ENCODE data around the gene PSMB7.

The PSMB7 gene
- total RNA-seq, result 39.1 to 61.8 reads per million in 2 donors

- peak; percentile 97 for DNase-seq
Measured at GRCh38 chr9:124415102-124415851, at the start of gene PSMB7. TSS of gene PSMB7 (minus strand) at chr9:124415442. CDS start at chr9:124415425, 17 bp downstream.

DNA sequence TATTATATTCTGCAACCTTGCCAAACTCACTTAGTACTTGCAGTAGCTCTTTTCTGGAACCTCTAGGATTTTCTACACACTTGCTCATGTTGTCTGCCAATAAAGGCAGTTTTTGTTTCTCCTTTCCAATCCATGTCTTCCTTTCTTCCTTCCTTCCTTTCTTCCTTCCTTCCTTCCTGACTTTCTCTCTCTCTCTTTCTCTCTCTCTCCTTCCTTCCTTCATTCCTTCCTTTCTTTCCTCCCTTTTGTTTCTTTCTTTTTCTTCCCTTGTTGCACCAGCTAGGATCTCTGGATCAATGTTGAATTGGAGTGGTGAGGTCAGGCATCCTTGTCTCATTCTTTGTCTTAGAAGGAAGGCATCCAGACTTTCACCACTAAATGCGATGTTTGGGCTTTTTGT lies 47.5 kb upstream of the PSMB7 start:
- no peak for DNase-seq

DNA sequence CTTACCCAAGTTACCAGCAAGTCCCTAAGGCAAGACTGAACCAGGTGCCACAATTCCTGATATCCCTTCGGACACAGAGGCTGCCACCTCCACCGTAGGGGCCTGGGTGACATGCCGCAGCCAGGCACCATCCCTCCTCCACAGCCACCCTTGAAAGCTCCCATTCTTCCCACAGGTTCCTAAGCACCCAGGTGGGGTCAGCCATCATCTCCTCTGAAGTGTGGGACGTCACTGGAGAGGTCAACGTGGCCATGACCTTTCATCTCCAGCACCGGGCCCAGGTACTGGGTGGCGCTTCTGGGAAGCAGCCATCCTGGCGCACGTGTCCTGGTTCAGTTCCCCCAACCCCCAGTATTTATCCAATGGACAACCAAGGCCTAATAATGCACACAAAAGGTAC lies 43.2 kb upstream of the PSMB7 start:
- DNase-seq, result no peak

- DNase-seq, result no peak
Measured at GRCh38 chr9:124457887-124458431, 42.7 kb upstream of the PSMB7 start.

DNA sequence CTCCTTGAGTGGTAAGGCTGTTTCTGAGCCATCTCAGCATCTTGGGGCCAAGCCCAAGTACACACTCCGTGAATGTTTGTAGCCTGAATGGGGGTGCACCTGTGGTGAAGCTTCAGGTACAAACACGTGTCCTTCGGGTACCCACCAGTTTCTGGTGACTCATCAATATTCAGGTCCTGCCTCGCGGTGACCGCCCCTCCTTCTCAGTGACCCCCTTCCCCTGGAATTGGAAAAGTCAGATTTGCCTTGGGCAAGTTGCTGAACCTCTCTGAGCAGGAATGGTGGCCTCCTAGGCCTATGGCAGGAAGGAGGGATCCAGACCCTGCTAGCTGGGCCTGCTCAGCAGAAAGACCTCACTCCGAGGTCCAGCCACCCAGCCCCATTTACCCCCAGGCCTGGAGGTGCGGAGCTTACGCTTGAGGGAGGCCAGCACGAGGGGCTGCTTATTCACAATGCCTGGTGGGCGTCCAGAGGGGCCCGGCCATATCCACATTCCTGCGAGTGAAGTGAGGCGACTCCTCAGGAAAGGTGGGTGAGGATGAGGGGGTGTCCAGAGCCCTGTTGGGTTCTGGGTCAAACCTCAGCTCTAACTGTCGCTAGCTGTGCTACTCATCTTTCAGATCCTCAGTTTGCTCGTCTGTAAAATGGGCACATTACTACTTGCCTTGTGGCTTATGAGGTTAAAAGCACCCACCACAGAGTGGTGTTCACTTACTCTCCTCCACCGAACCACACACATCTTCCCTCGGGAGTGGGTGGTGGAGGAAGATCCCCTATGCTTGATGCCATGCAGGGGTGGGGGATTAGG lies 42.0 kb upstream of the PSMB7 start:
- DNase-seq, result no peak

GRCh38 chr9:124456341-124457078 lies 41.3 kb upstream of the PSMB7 start:
- DNase-seq, result no peak

- DNase-seq, result no peak
Measured at GRCh38 chr9:124455820-124456219, 40.6 kb upstream of the PSMB7 start.

- no peak for DNase-seq
Measured at GRCh38 chr9:124454791-124455443, 39.7 kb upstream of the PSMB7 start.

- no peak for DNase-seq
Measured at GRCh38 chr9:124454296-124454695, 39.1 kb upstream of the PSMB7 start.

DNA sequence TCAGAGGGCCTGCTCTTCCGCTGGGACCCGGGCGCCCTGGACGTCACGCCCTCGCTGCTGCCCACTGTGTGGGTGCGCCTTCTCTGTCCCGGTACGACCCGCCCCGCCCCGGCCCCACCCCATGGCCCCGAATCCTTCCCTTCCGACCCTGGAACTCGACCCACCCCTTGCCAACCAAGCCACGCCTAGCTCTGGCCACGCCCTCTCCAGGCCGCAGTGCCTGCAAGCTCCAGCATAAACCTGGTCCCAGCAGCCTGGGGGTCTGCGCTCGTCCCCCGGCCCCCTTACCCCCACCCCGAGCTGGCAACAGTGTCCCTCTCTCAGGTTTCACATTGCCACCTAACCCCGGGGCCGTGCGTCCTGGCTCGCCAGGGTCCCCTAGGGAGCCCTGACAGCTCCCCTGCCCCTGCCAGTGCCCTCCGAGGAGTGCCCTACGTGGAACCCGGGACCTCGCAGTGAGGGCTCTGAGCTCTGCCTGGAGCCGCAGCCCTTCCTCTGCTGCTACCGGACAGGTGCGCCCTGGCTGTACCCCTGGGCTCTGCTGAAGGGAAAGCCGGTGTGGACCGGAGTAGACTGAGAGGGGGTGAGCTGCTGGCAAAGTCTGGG lies 38.4 kb upstream of the PSMB7 start:
- DNase-seq, result no peak

- no peak for DNase-seq
Measured at GRCh38 chr9:124452841-124453585, 37.8 kb upstream of the PSMB7 start.

DNA sequence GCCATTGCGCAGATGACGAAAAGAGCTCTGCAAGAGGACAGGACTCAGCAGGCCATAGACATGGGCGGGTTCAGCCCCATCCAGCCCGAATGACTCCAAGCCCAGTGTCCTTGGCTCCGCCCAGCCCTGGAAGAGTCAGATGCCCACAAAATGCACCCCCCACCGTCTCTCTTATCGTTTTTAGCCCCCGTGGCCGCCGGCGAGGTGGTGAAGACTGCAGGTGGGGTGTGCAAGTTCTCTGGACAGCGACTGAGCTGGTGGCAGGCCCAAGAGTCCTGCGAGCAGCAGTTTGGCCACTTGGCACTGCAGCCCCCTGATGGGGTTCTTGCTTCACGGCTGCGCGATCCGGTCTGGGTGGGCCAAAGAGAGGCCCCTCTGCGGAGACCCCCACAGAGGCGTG lies 37.1 kb upstream of the PSMB7 start:
- no peak for DNase-seq

GRCh38 chr9:124450931-124451661 lies 35.9 kb upstream of the PSMB7 start:
- DNase-seq, result no peak

DNA sequence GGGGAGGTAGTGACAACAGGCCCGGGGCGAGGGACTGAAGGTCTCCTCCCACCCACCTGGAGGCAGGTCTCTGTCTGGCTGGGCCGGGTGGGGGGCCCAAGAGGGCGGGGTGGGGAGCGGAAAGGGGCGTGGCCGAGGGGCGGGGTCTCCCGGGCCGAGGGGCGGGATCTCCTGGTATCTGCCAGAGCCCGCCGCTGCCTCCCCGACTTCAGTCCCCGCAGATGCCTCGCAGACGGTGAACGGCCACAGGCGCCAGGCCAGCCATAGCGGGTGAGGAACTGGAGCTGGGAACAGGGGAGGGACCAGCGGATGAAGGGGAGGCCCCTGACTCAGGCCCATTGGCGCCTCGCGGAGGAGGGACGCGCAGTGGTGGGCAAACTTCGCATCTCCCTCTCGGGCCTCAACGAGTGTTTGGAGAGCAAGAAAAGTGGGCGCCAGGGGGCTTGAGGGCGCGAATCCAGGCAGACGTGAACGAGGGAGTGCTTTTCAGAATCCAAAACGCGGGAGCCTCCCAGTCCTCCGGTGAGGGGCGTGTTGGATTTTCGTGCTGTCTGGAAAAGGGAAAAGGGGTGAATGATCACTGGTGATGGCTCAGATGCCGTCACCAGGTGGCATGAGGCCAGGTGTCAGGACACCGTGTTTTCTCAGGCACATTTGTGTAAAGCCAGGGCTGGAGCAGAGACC lies 35.1 kb upstream of the PSMB7 start, which contains the start of gene ADGRD2:
TSS of gene ADGRD2 (plus strand) at position 211 of the 684 bp plus-strand sequence. CDS start 1,216 bp downstream, outside the sequence.
- DNase-seq, result no peak

- DNase-seq, result no peak
Measured at GRCh38 chr9:124449381-124450151, 34.3 kb upstream of the PSMB7 start.

GRCh38 chr9:124448019-124448418 lies 32.8 kb upstream of the PSMB7 start:
- no peak for DNase-seq

GRCh38 chr9:124447297-124447661 lies 32.0 kb upstream of the PSMB7 start:
- DNase-seq, result no peak

DNA sequence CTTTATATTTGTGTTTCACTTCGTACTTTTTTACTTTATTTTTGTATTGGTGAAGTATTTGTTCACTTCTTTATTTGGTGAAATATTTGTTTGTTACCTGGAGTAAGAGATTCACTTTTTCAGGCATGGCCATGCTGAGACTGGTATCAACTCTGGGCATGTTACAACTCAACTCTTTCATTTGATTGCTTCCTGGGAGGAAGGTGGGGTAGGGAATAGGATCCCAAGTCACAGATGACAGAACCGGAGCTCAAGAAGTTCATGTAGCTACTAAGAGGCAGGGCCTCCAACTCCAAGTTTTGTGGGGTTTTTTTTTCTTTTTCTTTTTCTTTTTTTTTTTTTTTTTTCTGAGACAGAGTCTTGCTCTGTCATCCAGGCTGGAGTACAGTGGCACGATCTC lies 28.9 kb upstream of the PSMB7 start:
- no peak for DNase-seq

DNA sequence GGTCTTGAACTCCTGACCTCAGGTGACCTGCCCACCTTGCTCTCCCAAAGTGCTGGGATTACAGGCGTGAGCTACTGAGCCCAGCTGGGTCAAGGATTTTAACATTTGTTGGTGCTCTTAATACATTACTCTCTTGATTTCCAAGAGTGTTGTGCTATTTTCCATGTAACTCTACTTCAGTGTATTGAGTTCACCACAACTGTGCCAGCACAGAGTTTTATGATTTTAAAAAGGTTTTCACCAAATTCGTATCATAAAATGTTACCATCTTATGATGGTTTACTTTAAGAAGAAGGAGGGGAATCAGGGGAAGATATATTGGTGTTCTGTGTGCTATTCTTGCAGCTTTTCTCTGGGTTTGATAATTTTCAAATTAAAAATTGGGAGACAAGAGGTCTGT lies 28.4 kb upstream of the PSMB7 start:
- no peak for DNase-seq
